Activated naive CD4-positive, alpha-beta T cell treated with anti-CD3 and anti-CD28 coated beads, Interleukin-2, amount 10 ng/mL, durations not matched to agents 7 days and 5 days (primary cell): ENCODE data around the gene SIL1.

Experiments used
- CTCF ChIA-PET: fragments of 350-600 bp; sonication (Branson Sonifier 250); formaldehyde crosslinking; loops from one replicate; lab custom pipeline; 2021; ENCODE audit warnings: antibody characterized with exemption; lab: Charles Lee
- DNase-seq: peaks from one replicate; pipeline ENCODE4 v3.0.0-alpha.2; 2020
- H3K27ac Mint-ChIP-seq: one replicate; pipeline ENCODE4 v1.8.0; 2021; ENCODE audit warnings: mild to moderate bottlenecking, moderate library complexity, mixed read lengths
- H3K27me3 Mint-ChIP-seq: one replicate; pipeline ENCODE4 v1.8.0; 2021; ENCODE audit warnings: mild to moderate bottlenecking, mixed read lengths
- H3K36me3 Mint-ChIP-seq: one replicate; pipeline ENCODE4 v1.8.0; 2021; ENCODE audit warnings: mixed read lengths
- H3K4me1 Mint-ChIP-seq: one replicate; pipeline ENCODE4 v1.8.0; 2021; ENCODE audit warnings: mixed read lengths
- H3K4me3 Mint-ChIP-seq: one replicate; pipeline ENCODE4 v1.8.0; 2021; ENCODE audit warnings: mild to moderate bottlenecking, moderate library complexity, mixed read lengths
- H3K9me3 Mint-ChIP-seq: one replicate; pipeline ENCODE4 v1.8.0; 2021; ENCODE audit warnings: mixed read lengths

The SIL1 gene

DNA sequence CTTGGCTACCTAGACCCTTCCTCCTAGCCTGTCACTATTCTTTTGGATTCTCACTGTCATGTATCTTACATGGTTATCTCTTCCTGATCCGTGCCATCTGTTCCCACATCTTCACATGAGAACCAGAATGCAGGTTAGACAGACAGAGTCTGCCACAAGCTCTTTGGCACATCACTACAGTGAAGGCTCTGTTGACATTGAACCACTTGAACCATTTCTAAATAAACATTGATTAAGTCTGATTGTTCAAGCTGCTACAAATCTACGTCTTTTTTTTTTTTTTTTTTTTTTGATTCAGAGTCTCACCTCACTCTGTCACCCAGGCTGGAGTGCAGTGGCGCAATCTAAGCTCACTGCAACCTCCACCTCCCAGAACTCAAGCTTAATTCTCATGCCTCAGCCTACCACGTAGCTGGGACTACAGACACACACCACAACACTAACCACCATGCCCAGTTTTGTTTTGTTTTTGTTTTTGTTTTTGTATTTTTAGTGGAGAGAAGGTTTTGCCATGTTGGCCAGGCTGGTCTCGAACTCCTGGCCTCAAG is 237.9 kb downstream of the SIL1 start:
- DNase-seq: no peak
- CTCF ChIA-PET: no interaction called here
- Mint-ChIP-seq H3K27ac (no peak overlapping the region), H3K9me3 (no peaks in the 10 kb centered on the region), H3K4me3 (no peak overlapping the region), H3K36me3 (no peaks in the 10 kb centered on the region), H3K4me1 (no peaks in the 10 kb centered on the region), H3K27me3 (no peaks in the 10 kb centered on the region)

DNA sequence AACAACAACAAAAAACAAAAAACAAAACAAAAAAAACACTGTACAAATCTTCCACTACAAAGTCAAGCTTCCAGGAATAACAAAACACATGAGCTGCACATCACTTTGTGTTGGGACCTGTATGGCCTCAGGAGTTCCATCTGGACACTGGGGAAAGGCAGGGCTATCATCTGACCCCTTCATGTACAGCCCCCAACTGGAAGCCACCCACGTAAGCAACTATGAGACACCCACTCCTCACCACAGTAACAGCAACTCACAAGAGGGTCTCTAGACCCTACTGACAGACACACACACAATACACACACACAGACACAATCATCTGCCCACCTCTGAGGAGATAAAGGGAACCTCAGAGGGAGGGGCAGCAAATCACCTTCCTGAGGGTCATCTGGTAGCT is 241.4 kb downstream of the SIL1 start:
- CTCF ChIA-PET: no interaction called here
- Mint-ChIP-seq H3K4me3 (no peak overlapping the region), H3K9me3 (no peaks in the 10 kb centered on the region), H3K27me3 (no peaks in the 10 kb centered on the region), H3K27ac (no peak overlapping the region), H3K4me1 (peaks cover 22% of the 10 kb centered on the region), H3K36me3 (no peaks in the 10 kb centered on the region)
- peak; percentile 14 for DNase-seq

DNA sequence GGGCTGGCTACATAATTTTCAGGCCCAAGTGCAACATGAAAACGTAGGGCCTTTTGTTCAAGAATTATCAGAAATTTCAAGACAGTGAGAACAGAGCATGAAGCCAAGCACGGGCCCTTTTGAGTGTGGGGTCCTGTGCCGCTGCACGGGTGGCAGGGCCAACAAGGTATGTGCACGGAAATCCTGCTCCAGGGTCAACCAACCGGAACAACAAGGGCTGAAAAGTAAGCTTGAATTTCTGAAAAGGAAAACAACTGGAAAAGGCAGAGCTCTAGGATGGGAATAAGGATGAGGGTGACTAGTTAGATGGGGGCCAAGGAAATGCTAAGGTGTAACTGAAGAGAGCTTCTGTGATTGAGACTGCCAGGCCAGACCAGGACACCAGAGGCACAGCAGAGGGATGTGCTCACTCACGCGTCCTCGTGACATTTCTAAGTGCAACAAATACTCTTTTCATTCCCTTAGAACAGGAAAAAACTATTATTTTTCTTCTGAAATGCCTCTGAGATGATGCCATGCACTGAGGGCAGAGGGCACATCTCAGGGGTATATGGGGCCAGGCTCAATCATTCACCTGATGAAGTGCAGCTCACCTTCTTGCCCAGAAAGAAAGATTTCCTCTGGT is 242.4 kb downstream of the SIL1 start:
- Mint-ChIP-seq H3K27ac (peak overlapping the region; percentile 61), H3K4me1 (peaks cover 22% of the 10 kb centered on the region), H3K9me3 (no peaks in the 10 kb centered on the region), H3K27me3 (no peaks in the 10 kb centered on the region), H3K4me3 (no peak overlapping the region), H3K36me3 (no peaks in the 10 kb centered on the region)
- CTCF ChIA-PET: no interaction called here
- DNase-seq: no peak

DNA sequence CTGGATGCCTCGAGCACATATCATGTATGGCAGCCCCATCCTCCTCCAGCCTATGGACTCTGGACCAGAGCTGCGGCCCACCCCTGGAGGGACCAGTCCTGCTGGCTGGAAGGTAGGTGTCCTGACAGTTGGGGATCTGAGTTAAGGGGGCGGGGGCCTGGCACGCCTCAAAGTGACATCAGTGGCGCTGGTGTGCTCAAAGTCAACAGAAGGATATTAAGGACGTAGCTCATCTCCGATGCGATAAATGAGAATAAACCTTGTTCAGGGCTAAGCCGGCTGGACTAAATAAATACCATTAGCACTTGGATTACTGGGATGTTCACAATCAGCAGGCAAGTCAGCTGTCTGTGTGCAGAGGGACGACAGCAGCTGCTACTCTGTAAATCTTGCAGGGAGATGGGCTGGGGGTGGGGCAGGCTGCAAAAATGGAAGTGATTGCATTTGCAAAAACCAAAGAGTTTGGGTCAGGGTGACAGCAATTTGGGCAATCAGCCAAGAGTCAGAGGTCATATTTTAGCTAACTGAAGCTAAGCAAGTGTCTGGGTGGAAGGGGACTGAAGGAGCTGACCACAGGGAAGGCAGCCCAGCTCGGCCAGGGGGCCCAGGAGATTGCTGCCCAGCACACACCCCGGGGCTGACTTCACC is 243.0 kb downstream of the SIL1 start:
- Mint-ChIP-seq H3K4me3 (no peak overlapping the region), H3K27ac (no peak overlapping the region), H3K4me1 (peaks cover 22% of the 10 kb centered on the region), H3K36me3 (no peaks in the 10 kb centered on the region), H3K9me3 (no peaks in the 10 kb centered on the region), H3K27me3 (no peaks in the 10 kb centered on the region)
- no peak for DNase-seq
- CTCF ChIA-PET: no interaction called here

DNA sequence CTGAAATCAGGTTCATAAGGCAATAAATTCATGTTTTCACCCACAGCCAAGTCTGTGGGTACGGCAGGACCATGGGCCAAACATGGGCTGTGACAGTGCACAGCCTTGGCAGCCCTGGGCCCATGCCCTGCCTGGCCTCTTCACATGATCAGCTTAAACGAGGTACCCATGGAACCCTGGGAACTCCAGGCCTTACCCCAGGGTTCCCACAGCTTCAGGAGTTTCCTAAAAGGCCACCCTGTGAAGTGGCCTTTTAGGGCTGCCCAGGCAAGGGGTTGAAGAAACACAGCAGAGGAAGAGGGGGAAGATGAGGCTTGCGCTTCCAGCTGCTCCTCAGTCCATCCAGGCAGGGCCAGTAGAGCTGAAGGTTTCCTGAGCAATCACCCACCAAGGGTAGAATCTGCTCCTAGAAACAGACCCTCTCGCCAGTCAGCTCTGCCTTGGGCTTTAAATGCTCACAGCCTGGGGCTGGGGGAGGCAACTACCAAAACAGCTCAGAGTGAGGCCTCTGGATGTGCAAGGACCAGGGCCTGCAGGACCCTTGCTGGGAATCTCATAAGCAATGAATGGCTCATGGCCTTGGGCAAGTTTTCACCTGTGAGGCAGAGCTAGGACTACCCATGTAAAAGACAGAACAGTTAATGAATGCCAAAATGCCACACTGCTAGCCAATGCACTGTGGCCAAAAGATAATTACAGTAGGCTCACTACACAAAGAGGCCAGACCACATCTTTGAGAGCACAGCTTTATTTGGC is 243.7 kb downstream of the SIL1 start:
- H3K27ac Mint-ChIP-seq: no peak overlapping the region
- H3K27me3 Mint-ChIP-seq: no peaks in the 10 kb centered on the region

DNA sequence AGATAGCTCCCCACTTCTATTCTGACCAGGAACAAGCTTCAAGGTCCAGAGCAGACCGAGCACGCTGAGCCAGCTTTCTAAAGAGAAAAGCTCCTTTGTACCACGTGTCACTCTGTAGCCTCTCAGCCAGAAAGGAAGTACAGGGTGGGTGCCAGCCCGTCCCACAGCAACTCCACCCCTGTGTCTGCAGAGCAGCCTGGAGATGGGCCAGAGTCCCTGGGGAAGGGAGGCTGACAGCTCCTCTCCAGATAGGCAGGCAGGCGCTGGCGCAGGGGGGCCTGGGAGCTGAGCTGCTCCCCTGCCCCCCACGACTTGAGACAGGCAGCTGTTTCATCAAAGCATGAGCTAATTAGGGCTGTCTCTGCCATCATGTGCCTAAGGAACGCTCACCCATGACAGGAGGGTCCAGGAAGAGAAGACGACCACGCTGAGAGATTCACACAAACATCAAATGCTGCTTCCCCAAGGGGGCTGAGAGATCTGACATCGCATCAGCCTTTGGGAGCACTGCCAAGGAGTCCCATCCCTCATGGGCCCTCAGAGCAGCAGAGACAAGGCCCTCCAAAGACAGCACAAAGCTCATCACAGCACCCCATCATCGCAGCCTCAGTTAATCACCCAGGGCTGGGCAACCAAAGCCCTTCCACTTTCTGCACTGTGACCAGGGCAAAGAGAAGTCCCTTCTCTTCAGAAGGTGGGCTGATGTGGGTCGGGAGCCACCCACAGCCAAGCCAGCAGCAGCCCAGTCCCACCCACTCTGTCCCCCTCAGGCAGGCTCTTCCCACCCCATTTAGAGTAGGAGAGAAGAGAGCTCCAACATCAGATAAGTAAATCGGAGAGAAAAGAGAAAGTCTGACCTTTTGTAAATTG is 244.5 kb downstream of the SIL1 start:
- H3K4me3 Mint-ChIP-seq: no peak overlapping the region
- CTCF ChIA-PET: no interaction called here
- peak; percentile 64 for DNase-seq
- H3K27me3 Mint-ChIP-seq: no peaks in the 10 kb centered on the region
- peaks cover 22% of the 10 kb centered on the region for H3K4me1 Mint-ChIP-seq
- H3K9me3 Mint-ChIP-seq: no peaks in the 10 kb centered on the region
- no peaks in the 10 kb centered on the region for H3K36me3 Mint-ChIP-seq
- no peak overlapping the region for H3K27ac Mint-ChIP-seq

More for the DNA sequence above, 243.7 kb downstream of the SIL1 start:
- peaks cover 22% of the 10 kb centered on the region for H3K4me1 Mint-ChIP-seq
- CTCF ChIA-PET: no interaction called here
- no peaks in the 10 kb centered on the region for H3K36me3 Mint-ChIP-seq
- DNase-seq: no peak
- H3K9me3 Mint-ChIP-seq: no peaks in the 10 kb centered on the region
- H3K4me3 Mint-ChIP-seq: no peak overlapping the region

DNA sequence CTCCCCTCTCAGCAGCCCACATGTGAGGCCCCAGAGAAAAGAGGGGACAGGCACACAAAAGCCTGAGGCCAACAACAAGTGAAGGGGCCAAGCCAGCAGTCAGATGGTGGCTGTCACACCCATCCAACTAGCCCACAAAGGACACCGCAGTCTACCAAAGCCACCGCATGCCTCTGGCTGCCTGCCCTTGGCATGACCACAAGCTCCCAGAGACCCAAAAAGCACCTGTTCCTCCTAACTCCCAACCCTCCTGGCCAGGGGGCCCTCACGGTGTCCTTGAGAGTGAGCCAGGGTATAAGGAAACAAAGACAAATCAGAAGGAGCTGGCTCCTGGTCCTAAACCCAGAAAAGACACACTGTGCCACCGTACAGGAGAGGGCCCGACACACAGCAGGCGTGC is 245.2 kb downstream of the SIL1 start:
- H3K4me1 Mint-ChIP-seq: peaks cover 22% of the 10 kb centered on the region
- H3K9me3 Mint-ChIP-seq: no peaks in the 10 kb centered on the region
- H3K4me3 Mint-ChIP-seq: no peak overlapping the region
- no peaks in the 10 kb centered on the region for H3K36me3 Mint-ChIP-seq
- no peak overlapping the region for H3K27ac Mint-ChIP-seq
- DNase-seq: no peak
- no peaks in the 10 kb centered on the region for H3K27me3 Mint-ChIP-seq
- CTCF ChIA-PET: no interaction called here

DNA sequence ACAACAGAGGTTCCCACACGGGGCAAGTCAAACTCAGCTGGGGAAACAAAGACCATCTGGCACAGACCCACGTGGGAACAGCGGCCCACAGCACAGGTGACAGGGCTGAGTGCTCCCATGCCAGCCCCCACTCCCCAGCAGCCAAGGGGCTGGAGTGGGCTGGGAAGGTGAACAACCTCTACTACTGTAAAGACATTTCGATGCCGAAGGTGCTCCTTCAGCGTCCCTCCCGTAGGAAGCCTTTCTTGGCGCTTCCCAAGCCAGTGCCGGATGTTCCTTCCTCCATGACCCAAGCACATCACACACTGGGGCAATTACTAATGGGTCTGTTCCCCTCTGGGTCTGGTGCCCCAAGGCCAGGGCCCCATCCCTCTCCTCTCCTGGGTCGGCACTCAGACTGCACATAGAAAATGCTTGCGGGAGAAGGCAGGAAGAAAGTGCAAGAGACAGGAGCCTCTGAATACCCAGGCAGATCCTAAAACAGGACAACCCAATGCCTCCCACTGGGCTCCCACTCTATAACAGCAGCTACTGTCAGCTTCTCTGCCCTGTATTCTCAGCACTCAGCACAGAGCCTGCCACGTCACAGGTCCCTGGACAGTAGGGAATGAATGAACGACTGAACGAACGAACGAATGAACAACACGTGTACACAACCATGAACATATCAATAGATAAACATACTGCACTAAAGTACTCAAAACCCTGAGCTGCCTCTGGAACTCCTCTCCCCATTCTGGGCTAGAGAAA is 246.0 kb downstream of the SIL1 start:
- Mint-ChIP-seq H3K36me3 (no peaks in the 10 kb centered on the region), H3K27ac (no peak overlapping the region), H3K27me3 (no peaks in the 10 kb centered on the region), H3K4me1 (peaks cover 22% of the 10 kb centered on the region), H3K9me3 (no peaks in the 10 kb centered on the region), H3K4me3 (no peak overlapping the region)
- CTCF ChIA-PET: no interaction called here
- DNase-seq: no peak

DNA sequence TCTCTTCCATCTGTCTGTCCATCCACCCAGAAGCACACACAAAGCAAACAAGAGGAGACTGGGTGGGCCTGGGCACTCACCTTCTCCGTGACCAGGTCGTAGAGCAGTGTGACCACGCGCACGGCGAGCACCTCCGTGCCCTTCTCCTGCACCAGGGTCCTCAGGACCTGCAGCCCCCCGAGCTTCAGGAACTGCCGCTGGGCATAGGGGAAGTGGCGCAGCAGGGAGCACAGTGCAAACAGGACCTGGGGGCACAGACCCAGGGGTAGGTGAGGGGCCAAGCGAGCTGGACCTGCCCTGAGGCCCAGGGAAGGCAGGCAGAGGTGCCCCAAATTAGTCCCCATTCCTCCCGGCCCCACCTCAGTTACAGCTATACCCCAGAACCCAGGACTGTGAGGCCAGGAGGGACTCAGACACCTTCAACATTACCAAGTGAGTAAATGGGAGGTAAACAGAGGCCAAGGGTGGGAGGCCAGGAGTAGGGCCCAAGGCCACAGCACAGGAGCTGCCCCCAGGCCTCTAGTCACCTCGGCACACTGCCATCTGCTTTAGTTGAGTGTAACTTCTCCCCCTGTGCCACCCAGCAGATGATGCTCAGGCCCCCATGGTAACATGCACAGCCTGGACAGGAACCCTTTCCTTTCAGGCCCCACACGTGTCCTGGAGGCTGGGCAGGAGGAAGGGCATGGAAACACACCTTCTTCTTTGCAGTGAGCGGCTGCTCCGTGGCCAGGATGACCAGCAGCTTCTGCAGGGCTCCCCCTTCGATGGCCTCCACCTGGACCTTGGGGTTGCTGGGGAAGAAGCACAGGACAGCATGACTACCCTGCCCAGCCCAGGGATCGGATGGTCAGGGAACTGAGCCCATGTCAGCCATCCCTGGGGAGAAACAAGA is 246.8 kb downstream of the SIL1 start:
- H3K27ac Mint-ChIP-seq: no peak overlapping the region
- no peaks in the 10 kb centered on the region for H3K27me3 Mint-ChIP-seq
- peaks cover 22% of the 10 kb centered on the region for H3K4me1 Mint-ChIP-seq
- H3K36me3 Mint-ChIP-seq: no peaks in the 10 kb centered on the region
- no peaks in the 10 kb centered on the region for H3K9me3 Mint-ChIP-seq
- CTCF ChIA-PET: no interaction called here
- H3K4me3 Mint-ChIP-seq: no peak overlapping the region
- no peak for DNase-seq

DNA sequence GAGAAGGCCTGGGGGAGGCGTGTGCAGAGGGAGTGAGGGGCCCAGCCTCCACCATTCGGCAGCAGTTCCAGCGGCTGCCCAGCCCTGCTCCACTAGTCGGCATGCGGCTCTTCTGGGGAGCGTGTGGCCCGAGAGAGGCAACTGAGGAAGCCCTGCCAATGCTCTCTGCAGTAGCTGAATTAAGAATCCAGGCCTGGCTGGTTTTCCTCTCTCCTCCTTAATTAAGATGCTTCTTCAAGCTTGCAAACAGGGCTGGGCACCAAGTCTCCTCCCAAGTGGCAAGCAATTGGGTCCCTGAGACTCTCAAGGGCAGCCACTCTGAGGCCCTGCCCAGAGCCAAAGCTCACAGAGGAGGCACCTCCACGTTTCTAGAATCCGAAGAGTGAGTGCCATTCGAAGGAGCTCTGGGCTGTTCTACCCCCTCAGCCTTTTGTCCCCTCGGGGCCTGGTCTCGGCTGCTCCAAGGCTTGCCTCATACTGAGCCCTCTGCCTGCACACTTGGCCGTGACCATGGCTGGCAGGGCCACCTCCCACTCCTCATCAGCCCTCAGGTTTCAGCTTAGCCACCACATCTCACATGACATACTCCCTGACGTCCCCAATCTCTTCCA is 247.6 kb downstream of the SIL1 start:
- Mint-ChIP-seq H3K9me3 (no peaks in the 10 kb centered on the region), H3K27me3 (no peaks in the 10 kb centered on the region), H3K4me1 (peaks cover 22% of the 10 kb centered on the region), H3K27ac (no peak overlapping the region), H3K36me3 (no peaks in the 10 kb centered on the region), H3K4me3 (no peak overlapping the region)
- CTCF ChIA-PET: no interaction called here
- no peak for DNase-seq

DNA sequence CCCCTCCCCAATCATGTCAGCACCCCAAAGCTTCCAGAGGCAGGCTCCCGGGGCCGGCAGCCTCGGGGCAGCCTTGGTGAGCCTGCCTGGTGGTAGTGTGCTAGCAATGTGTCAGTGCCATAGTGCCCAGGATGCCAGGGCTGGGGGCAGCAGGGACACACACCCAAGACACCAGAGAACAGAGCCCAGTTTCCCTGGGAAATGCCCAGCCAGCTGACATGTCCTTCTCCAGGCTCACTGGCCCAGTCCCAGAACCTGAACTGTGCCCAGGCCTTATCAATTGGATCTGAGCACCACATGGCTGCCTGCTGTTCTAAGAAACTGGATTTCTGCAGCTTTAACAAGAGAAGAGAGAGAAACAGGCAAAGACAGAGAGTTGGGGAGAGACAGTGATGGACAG is 248.2 kb downstream of the SIL1 start:
- CTCF ChIA-PET: no interaction called here
- no peaks in the 10 kb centered on the region for H3K27me3 Mint-ChIP-seq
- H3K4me1 Mint-ChIP-seq: peaks cover 22% of the 10 kb centered on the region
- H3K36me3 Mint-ChIP-seq: no peaks in the 10 kb centered on the region
- H3K9me3 Mint-ChIP-seq: no peaks in the 10 kb centered on the region
- DNase-seq: no peak
- no peak overlapping the region for H3K27ac Mint-ChIP-seq
- H3K4me3 Mint-ChIP-seq: no peak overlapping the region

DNA sequence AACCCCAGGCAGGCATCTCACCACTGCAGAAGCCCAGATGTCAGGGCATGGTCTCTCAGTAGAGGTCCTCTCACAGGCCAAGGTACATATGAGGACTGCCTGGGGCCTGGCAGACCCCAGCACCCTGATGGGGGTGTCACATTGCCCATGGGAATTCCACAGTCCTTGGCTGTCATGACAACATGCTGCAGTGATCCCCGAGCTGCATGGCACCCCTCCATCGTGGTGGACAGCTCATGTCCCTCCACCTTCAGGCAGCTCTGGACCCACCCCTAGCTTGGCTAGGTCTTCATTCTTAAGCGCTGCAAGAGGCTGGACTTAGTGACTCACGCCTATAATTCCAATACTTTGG is 249.0 kb downstream of the SIL1 start:
- Mint-ChIP-seq H3K4me1 (peaks cover 22% of the 10 kb centered on the region), H3K4me3 (no peak overlapping the region), H3K9me3 (no peaks in the 10 kb centered on the region), H3K27ac (no peak overlapping the region), H3K36me3 (no peaks in the 10 kb centered on the region), H3K27me3 (no peaks in the 10 kb centered on the region)
- CTCF ChIA-PET: no interaction called here
- DNase-seq: no peak
